ENCODE measurements around the gene TNFRSF19. TPM values are rescaled to one million over a fixed set of nuclear protein-coding genes. Genes with fewer than 3 reads are reported as not detected.

TNFRSF19 gene
- total and polyA plus RNA-seq, 8 donors: 1.5 to 14.1 (median 3.0) TPM

- Histone ChIP-seq H3K4me3 (no peak overlapping the region), H3K27ac (no peak overlapping the region), H3K9me3 (no peaks in the 10 kb centered on the region), H3K27me3 (no peaks in the 10 kb centered on the region), H3K4me1 (no peaks in the 10 kb centered on the region), H3K36me3 (no peaks in the 10 kb centered on the region)
- WGBS, 2 donors: 61 to 75% methylated on average over 4 of the region's 4 CpGs
- TF ChIP-seq CTCF (IDR thresholded peaks at IDR 0.05): no peak
- intact Hi-C loops (cut with DNase I): no loop called here
- no peak for DNase-seq
- no peak for ATAC-seq
- FAIRE-seq: no peak
These were observed 25.5 kb upstream of the TNFRSF19 start for GRCh38 chr13:23544668-23545067.

- no peak for FAIRE-seq
- peak in 3 of 4 donors; percentile 44 to 79 (median 47) for ATAC-seq
- no peaks in the 10 kb centered on the region for H3K4me1 ChIP-seq
- no peaks in the 10 kb centered on the region for H3K27me3 ChIP-seq
- H3K27ac ChIP-seq: no peak overlapping the region
- intact Hi-C loops (cut with DNase I): no loop called here
- H3K36me3 ChIP-seq: no peaks in the 10 kb centered on the region
- 11 to 12% methylated on average over 31 of the region's 31 CpGs for WGBS, 2 donors
- H3K4me3 ChIP-seq: peak overlapping the region; percentile 6 to 43 (median 22)
- H3K9me3 ChIP-seq: no peaks in the 10 kb centered on the region
- peak in 2 of 6 donors; percentile 43 to 55 for DNase-seq
- TF ChIP-seq CTCF (IDR thresholded peaks at IDR 0.05): no peak
These were observed 23.1 kb upstream of the TNFRSF19 start for GRCh38 chr13:23547000-23547590.

- intact Hi-C loops (cut with DNase I): no loop called here
- DNase-seq: no peak
These were observed 20.5 kb upstream of the TNFRSF19 start for GRCh38 chr13:23549724-23550123.

GRCh38 chr13:23550163-23550562 is 20.0 kb upstream of the TNFRSF19 start:
- no peak overlapping the region for H3K27ac ChIP-seq
- H3K9me3 ChIP-seq: no peaks in the 10 kb centered on the region
- no peak overlapping the region for H3K4me3 ChIP-seq
- H3K36me3 ChIP-seq: no peaks in the 10 kb centered on the region
- no peak for FAIRE-seq
- intact Hi-C loops (cut with DNase I): no loop called here
- DNase-seq: no peak
- H3K4me1 ChIP-seq: no peaks in the 10 kb centered on the region
- 93 to 95% methylated on average over 1 of the region's 1 CpG for WGBS, 2 donors
- no peak for ATAC-seq
- no peaks in the 10 kb centered on the region for H3K27me3 ChIP-seq
- TF ChIP-seq CTCF (IDR thresholded peaks at IDR 0.05): no peak

More at GRCh38 chr13:23549724-23550123, 20.5 kb upstream of the TNFRSF19 start:
- TF ChIP-seq CTCF (IDR thresholded peaks at IDR 0.05): no peak
- H3K27ac ChIP-seq: no peak overlapping the region
- H3K36me3 ChIP-seq: no peaks in the 10 kb centered on the region
- no peaks in the 10 kb centered on the region for H3K9me3 ChIP-seq
- H3K27me3 ChIP-seq: no peaks in the 10 kb centered on the region
- FAIRE-seq: no peak
- no peaks in the 10 kb centered on the region for H3K4me1 ChIP-seq
- no peak overlapping the region for H3K4me3 ChIP-seq
- ATAC-seq: no peak

- H3K27me3 ChIP-seq: no peaks in the 10 kb centered on the region
- H3K36me3 ChIP-seq: no peaks in the 10 kb centered on the region
- DNase-seq: no peak
- no peak for FAIRE-seq
- H3K27ac ChIP-seq: no peak overlapping the region
- WGBS, 2 donors: 72 to 83% methylated on average over 4 of the region's 4 CpGs
- no peak for TF ChIP-seq CTCF (IDR thresholded peaks at IDR 0.05)
- H3K9me3 ChIP-seq: no peaks in the 10 kb centered on the region
- intact Hi-C loops (cut with DNase I): no loop called here
- H3K4me1 ChIP-seq: no peaks in the 10 kb centered on the region
- no peak overlapping the region for H3K4me3 ChIP-seq
- ATAC-seq: no peak
These were observed 18.8 kb upstream of the TNFRSF19 start for GRCh38 chr13:23551213-23552008.
